Measurements from ENCODE around the gene CLTCL1.
"Not testable (repeated sequence)": the region's sequence is repeated elsewhere in the genome, so short reads cannot be mapped to it uniquely, and the experiment has no call there.

Gene CLTCL1

GRCh38 chr22:19175602-19176174, 115.8 kb downstream of the CLTCL1 start:
- DNase-seq (ENCODE audit: low read depth) = no peak

GRCh38 chr22:19175026-19175601, 116.4 kb downstream of the CLTCL1 start:
- no peak for DNase-seq (ENCODE audit: low read depth)

GRCh38 chr22:19174106-19175025, 117.2 kb downstream of the CLTCL1 start:
- DNase-seq (ENCODE audit: low read depth) = no peak

- no peak for DNase-seq (ENCODE audit: low read depth)
Measured at GRCh38 chr22:19173047-19174035, 118.2 kb downstream of the CLTCL1 start.

- DNase-seq (ENCODE audit: low read depth) = no peak
Measured at GRCh38 chr22:19172213-19173046, 119.1 kb downstream of the CLTCL1 start.

GRCh38 chr22:19169947-19170318, 121.6 kb downstream of the CLTCL1 start:
- DNase-seq (ENCODE audit: low read depth) = no peak

GRCh38 chr22:19169002-19169946, 122.2 kb downstream of the CLTCL1 start:
- DNase-seq (ENCODE audit: low read depth) = no peak

GRCh38 chr22:19168088-19168890, 123.2 kb downstream of the CLTCL1 start:
- no peak for DNase-seq (ENCODE audit: low read depth)

GRCh38 chr22:19167106-19167869, 124.2 kb downstream of the CLTCL1 start:
- no peak for DNase-seq (ENCODE audit: low read depth)

- no peak for DNase-seq (ENCODE audit: low read depth)
Measured at GRCh38 chr22:19166421-19166820, 125.1 kb downstream of the CLTCL1 start.

GRCh38 chr22:19164425-19164824, 127.1 kb downstream of the CLTCL1 start:
- DNase-seq (ENCODE audit: low read depth) = no peak

GRCh38 chr22:19158649-19159048, 132.9 kb downstream of the CLTCL1 start:
- not testable (repeated sequence) for DNase-seq (ENCODE audit: low read depth)

- not testable (repeated sequence) for DNase-seq (ENCODE audit: low read depth)
Measured at GRCh38 chr22:19156109-19156508, 135.4 kb downstream of the CLTCL1 start.

GRCh38 chr22:19152942-19153883, 138.3 kb downstream of the CLTCL1 start:
- DNase-seq (ENCODE audit: low read depth) = no peak

- DNase-seq (ENCODE audit: low read depth) = no peak
Measured at GRCh38 chr22:19151329-19152191, 140.0 kb downstream of the CLTCL1 start.
